Stimulated activated CD4-positive, alpha-beta T cell treated with anti-CD3 and anti-CD28 coated beads, Interleukin-2, amount 100 ng/mL, for 48 hours (primary cell): ENCODE measurements around the gene SMIM10L1.

Experiments used
- DNase-seq, 2 donors: peaks; one replicate each; pipeline ENCODE4 v3.0.0-alpha.2; 2020

The SMIM10L1 gene

DNA sequence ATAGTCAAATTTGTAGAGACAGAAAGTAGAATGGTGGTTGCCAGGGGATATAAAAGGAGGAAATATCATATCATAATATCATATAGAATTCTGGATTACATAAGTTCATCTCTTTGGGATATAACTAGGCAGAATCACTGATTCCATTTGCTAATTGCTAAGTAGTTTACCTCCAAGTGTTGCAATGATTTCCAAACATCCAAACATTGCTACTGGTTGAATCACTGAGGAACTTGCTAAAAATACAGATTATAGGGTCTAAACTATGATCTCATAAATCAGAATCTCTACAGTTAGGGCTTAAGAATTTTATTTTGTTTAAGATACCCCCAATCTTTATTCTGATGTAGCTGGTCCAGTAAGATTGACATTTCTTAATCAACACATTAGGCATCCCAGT lies 31.8 kb downstream of the SMIM10L1 start:
- DNase-seq, result no peak

GRCh38 chr12:11204173-11204572 lies 33.2 kb downstream of the SMIM10L1 start:
- DNase-seq, result no peak

DNA sequence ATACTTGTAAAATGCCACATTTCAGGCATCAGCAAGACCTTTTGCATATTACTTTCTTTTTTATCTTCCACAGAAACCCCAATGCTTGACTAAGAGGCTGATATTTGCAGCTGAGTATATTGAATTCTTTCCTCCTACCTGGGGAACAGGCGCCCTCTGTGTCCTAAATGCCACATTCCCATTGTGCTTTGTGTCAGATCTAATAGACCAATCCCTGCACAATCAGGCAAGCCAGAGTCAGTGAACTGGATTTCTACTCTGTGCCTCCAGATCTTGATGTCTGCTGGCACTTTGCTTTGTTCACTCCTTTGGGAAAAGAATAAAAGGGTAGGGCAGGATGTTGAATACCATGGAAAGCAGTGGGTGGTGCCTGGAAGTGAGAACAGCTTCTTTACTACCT lies 38.1 kb downstream of the SMIM10L1 start:
- DNase-seq, result no peak
